Effector memory CD8-positive, alpha-beta T cell (primary cell): Measurements from ENCODE around the gene SLC35A3.

ENCODE experiments used
- ATAC-seq: fragments of 150-1000 bp; cut with Tn5 transposase; replicated peaks from 2 replicates; pipeline ENCODE4 v1.10.0; 2021; ENCODE audit warnings: mild to moderate bottlenecking, moderate library complexity
- DNase-seq, 3 experiments: peaks; one replicate each; pipeline ENCODE4 v3.0.0; 2021
- H3K27ac Mint-ChIP-seq, 2 donors: one replicate each; pipeline ENCODE4 v1.8.0; 2022; ENCODE audit warnings: mild to moderate bottlenecking in 2 of 2, mixed read lengths in 2 of 2, moderate library complexity in 2 of 2
- H3K27me3 Mint-ChIP-seq, 2 donors: one replicate each; pipeline ENCODE4 v1.8.0; 2022; ENCODE audit warnings: mixed read lengths in 2 of 2
- H3K36me3 Mint-ChIP-seq: one replicate; pipeline ENCODE4 v1.8.0; 2022; ENCODE audit warnings: mild to moderate bottlenecking, moderate library complexity, mixed read lengths; ENCODE audit not compliant: insufficient read depth
- H3K4me1 Mint-ChIP-seq, 2 donors: one replicate each; pipeline ENCODE4 v1.8.0; 2022; ENCODE audit warnings: low read depth in 2 of 2, mixed read lengths in 2 of 2
- H3K4me3 Mint-ChIP-seq, 2 donors: one replicate each; pipeline ENCODE4 v1.8.0; 2022; ENCODE audit warnings: mild to moderate bottlenecking in 2 of 2, mixed read lengths in 2 of 2, moderate library complexity in 2 of 2
- H3K9me3 Mint-ChIP-seq, 2 donors: one replicate each; pipeline ENCODE4 v1.8.0; 2022; ENCODE audit warnings: mixed read lengths in 2 of 2

SLC35A3 gene

GRCh38 chr1:100077531-100077930, 107.7 kb downstream of the SLC35A3 start:
- DNase-seq (no peak), ATAC-seq (no peak)
- H3K4me1 Mint-ChIP-seq: peaks cover 0 to 10% of the 10 kb centered on the region in 2 donors
- no peaks in the 10 kb centered on the region for H3K9me3 Mint-ChIP-seq
- H3K27me3 Mint-ChIP-seq: no peaks in the 10 kb centered on the region
- no peak overlapping the region for H3K27ac Mint-ChIP-seq
- peaks cover 71% of the 10 kb centered on the region for H3K36me3 Mint-ChIP-seq
- H3K4me3 Mint-ChIP-seq: no peak overlapping the region

- Mint-ChIP-seq H3K4me3 (no peak overlapping the region), H3K9me3 (no peaks in the 10 kb centered on the region), H3K4me1 (no peaks in the 10 kb centered on the region), H3K36me3 (peaks cover 60% of the 10 kb centered on the region), H3K27ac (no peak overlapping the region), H3K27me3 (no peaks in the 10 kb centered on the region)
- no peak for DNase-seq
- ATAC-seq: no peak
Observed at GRCh38 chr1:100080331-100080730, 110.5 kb downstream of the SLC35A3 start.
